Loucy (cell line): ENCODE results near the gene SMG1.
"Not testable (repeated sequence)": the region's sequence is repeated elsewhere in the genome, so short reads cannot be mapped to it uniquely, and the experiment has no call there.

ENCODE experiments used
- EZH2phosphoT487 ChIP-seq: fragments of 200-600 bp; IDR thresholded peaks from 2 replicates; pipeline ENCODE4 v1.6.1; 2018; ENCODE audit warnings: antibody characterized with exemption, mild to moderate bottlenecking, moderate library complexity, borderline replicate concordance
- TF ChIP-seq, protein P1 (sequence below): fragments of 200-600 bp; sonication (generic); conservative IDR thresholded peaks from 2 replicates; pipeline ENCODE4 v1.5.1; 2014; ENCODE audit warnings: mild to moderate bottlenecking, antibody characterized with exemption, low read length

DNA sequence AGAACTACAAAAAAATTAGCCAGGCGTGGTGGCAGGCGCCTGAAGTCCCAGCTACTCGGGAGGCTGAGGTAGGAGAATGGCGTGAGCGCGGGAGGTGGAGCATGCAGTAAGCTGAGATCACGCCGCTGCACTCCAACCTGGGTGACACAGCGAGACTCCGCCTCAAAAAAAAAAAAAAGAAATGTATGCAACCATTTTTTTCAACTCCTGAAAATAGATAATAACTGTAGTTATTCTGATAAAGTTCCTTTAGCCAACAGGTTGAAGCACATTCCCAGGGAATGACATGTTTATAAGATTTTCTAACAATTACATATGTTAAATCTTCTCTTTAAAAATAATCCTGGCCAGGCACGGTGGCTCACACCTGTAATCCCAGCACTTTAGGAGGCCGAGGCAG lies 17.5 kb downstream of the SMG1 start:
- TF ChIP-seq, protein P1, sequence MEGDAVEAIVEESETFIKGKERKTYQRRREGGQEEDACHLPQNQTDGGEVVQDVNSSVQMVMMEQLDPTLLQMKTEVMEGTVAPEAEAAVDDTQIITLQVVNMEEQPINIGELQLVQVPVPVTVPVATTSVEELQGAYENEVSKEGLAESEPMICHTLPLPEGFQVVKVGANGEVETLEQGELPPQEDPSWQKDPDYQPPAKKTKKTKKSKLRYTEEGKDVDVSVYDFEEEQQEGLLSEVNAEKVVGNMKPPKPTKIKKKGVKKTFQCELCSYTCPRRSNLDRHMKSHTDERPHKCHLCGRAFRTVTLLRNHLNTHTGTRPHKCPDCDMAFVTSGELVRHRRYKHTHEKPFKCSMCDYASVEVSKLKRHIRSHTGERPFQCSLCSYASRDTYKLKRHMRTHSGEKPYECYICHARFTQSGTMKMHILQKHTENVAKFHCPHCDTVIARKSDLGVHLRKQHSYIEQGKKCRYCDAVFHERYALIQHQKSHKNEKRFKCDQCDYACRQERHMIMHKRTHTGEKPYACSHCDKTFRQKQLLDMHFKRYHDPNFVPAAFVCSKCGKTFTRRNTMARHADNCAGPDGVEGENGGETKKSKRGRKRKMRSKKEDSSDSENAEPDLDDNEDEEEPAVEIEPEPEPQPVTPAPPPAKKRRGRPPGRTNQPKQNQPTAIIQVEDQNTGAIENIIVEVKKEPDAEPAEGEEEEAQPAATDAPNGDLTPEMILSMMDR = not testable (repeated sequence)
- not testable (repeated sequence) for TF ChIP-seq EZH2phosphoT487
